Fibroblast of pulmonary artery (primary cell): ENCODE measurements around the gene KIRREL3.

Source experiments
- DNase-seq: peaks from one replicate; pipeline ENCODE4 v3.0.0-alpha.2; 2010; ENCODE audit warnings: low read depth
- H3K4me3 ChIP-seq: replicated peaks from 2 replicates; pipeline ENCODE4 v1.5.1; 2011; ENCODE audit warnings: low read depth, mild to moderate bottlenecking, control low read depth, low read length, moderate library complexity
- TF ChIP-seq, protein P1 (sequence below): IDR thresholded peaks from 2 replicates; pipeline ENCODE4 v1.5.1; 2011; ENCODE audit warnings: mild to moderate bottlenecking, control low read depth, low read length, inconsistent platforms; ENCODE audit errors: missing control alignments

The KIRREL3 gene

DNA sequence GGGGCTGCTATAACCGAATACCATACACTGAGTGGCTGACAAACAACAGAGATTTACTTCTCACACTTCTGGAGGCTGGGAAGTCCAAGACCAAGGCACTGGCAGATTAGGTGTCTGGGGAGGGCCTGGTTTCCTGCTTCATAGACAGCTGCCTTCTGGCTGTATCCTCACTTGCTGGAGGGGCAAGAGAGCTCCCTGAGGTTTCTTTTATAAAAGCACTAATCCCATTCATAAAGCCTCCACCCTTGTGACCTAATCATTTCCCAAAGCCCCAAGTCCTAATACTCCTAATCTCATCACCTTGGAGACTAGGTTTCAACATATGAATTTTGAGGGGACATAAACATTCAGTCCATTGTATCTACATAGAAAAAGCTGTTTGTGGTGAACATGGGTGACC lies 131.8 kb downstream of the KIRREL3 start:
- no peak for DNase-seq
- no peak overlapping the region for H3K4me3 ChIP-seq
- TF ChIP-seq, protein P1, sequence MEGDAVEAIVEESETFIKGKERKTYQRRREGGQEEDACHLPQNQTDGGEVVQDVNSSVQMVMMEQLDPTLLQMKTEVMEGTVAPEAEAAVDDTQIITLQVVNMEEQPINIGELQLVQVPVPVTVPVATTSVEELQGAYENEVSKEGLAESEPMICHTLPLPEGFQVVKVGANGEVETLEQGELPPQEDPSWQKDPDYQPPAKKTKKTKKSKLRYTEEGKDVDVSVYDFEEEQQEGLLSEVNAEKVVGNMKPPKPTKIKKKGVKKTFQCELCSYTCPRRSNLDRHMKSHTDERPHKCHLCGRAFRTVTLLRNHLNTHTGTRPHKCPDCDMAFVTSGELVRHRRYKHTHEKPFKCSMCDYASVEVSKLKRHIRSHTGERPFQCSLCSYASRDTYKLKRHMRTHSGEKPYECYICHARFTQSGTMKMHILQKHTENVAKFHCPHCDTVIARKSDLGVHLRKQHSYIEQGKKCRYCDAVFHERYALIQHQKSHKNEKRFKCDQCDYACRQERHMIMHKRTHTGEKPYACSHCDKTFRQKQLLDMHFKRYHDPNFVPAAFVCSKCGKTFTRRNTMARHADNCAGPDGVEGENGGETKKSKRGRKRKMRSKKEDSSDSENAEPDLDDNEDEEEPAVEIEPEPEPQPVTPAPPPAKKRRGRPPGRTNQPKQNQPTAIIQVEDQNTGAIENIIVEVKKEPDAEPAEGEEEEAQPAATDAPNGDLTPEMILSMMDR = no peak

DNA sequence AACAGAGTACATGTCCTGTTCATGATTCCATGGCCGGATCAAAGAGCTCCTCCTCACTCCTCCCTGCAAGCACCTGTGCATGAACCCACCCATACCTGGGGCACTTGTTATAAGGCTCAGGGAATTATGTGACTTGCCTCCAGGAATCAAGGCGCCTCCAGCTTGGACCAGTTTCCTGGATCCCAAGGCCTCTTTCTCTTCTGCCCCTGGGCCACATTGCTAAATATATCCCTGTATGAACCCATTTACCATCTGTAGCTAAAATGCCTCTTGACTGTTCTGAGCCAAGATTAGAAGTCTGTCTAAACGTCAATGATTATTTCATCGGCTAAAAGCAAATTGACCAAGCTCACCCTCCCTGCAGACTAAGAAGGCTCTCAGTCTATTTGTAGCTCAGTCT lies 135.6 kb downstream of the KIRREL3 start:
- no peak overlapping the region for H3K4me3 ChIP-seq
- DNase-seq = no peak
- TF ChIP-seq, protein P1 = no peak

DNA sequence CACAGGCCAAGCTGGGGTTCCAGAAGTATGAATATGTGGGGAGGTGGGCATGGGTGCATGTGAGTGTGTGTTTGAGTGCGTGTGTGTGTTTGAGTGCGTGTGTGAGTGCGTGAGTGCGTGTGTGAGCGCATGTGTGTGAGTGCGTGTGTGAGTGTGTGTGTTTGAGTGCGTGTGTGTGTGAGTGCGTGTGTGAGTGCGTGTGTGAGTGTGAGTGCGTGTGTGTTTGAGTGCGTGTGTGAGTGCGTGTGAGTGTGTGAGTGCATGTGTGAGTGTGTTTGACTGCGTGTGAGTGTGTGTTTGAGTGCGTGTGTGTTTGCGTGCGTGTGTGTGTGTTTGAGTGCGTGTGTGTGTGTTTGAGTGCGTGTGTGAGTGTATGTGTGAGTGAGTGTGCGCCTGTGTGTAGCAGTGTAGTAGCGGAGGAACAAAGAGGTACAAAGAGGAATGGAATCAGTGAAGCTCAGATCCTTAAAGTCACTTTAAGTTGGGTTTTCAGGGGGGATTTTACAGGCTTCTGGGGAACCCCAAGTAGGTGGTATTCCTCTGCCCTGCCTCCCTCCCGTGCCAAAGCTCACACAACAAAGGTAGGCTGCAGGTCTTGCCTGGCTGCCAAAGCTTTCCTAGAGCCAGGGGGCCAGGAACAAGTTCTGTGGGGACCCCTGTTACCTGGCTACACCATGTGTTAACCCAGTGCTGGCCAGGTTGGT lies 137.1 kb downstream of the KIRREL3 start:
- TF ChIP-seq, protein P1 = no peak
- DNase-seq = no peak
- no peak overlapping the region for H3K4me3 ChIP-seq

DNA sequence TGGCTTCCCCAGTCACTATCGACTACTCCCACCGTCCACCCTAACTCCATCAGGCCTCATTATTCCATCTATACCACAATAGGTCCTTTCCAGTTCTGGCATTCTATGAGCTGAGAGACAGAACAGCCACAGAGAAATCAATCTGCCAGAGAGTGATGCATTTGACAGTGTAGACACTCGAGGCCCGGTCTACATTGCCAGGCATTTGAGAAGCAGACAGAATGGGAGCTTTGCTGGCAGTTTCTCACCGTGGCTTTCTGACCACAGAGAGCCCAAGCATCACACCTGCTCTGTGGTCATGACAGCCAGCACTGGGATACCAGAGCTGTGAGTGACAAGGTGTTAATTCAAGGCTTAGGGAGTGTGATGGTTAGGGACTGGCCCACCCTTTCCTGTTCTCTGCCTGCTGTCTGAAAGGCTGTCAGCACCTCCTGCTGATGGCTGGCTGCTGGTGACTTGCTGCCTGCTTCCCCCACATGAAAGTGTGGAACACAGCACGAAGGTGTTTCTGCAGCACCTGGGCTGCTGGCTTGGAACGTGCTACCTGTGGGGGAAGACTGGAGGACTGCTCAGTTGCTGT lies 137.8 kb downstream of the KIRREL3 start:
- H3K4me3 ChIP-seq = no peak overlapping the region
- TF ChIP-seq, protein P1 = no peak
- DNase-seq = no peak

DNA sequence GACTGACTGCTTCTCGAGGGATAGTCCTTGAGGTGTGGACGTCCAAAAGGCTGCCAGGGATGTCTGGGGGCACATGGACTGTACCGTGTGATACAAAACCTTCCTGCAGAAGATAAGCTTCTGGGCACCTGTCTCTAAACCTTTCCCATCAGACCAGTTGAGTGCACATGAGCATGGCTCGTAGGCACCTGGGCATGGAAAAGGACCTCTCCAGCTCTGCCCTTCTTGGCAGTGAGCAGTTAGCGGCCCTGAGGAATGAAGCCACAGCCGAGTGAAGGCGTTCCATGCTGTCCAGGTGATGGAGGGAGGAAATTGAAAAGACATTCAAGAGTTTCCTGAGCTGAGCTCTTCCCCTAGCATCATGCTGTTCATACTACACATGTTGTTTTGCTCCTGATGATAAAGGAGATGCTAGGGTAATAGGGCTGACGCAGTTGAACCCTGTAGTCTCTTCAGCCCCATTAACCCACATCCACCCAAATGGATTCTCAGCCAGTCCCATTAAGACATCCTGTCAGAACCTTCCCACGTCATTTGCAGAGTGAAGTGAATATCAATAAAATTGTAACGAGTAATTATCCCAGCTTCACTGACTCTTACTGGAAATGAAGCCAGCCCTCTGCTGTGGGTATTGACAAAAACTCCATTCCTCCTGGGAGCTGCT lies 138.6 kb downstream of the KIRREL3 start:
- no peak for DNase-seq
- TF ChIP-seq, protein P1 = no peak
- H3K4me3 ChIP-seq = no peak overlapping the region

DNA sequence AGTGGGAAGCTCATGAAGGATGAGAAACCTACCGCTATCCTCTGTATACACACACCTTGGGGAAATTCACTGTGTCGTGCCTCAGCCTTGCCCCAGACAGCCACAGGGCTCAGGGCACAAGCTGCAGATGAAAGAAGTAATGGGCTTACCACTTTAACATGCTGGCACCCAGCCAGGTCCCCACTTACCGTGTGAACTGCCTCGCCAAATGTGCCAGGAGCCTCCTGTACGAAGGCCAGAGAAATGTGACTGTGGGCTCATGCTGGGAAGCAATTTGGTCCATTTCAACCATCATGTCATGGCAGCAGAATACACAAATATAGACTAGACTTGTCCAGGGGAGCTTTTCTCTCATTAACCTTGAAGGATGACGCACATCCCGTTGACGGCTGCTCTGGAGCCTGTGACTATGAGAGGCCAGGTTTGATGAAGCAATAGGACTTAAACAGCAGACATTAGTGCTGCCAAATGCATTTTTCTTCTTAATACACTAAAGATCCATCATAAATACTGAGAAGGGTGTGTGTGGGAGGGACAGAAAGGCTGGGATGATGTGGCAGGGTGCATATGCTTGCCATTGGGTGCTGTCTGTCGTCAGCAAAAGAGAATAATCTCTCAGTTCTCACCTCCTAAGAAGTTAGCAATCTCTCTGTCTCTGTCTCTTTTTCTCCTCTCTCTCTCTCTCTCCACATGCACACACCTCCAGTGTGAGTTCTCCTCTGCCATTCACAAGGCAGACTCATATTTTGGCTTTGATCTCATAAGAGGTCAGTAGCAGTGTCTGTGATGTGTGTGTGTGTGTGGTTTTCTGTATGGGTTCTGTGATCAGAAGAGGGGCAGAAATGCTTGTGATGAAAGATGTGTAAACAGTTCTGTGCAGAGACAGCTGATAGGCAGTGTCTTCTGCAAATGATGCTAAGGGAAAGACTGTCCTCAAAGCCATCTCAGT lies 142.4 kb downstream of the KIRREL3 start:
- TF ChIP-seq, protein P1 = no peak
- DNase-seq = peak; percentile 21
- no peak overlapping the region for H3K4me3 ChIP-seq
